ENCODE results near the gene SIGLEC15. TPM values are rescaled to one million over a fixed set of nuclear protein-coding genes. Genes with fewer than 3 reads are reported as not detected.

SIGLEC15 gene
- polyA plus RNA-seq, 3 donors = 6.5 to 9.9 (median 7.8) TPM

DNA sequence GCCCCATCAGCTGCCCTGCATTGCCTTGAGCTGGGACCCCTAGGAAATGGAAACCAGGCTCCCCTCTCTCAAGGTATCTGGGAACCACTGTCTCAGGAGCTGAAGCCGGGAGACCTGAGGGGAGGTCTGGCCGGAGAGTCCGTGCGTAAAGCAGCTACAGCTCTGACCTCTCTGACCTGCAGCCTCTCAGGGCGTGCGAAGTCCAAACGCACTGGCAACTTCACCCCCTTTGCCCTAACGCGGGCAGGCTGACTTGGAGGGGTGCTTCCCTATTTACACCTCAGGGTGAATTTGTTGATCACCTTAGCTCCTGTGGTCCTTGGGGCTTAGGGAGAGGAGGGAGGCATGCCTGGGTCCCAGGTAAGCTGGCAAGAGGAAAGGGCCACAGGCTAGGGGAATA is 17.5 kb downstream of the SIGLEC15 start:
- intact Hi-C loops (cut with micrococcal nuclease) = no loop called here

GRCh38 chr18:45844938-45845337 is 19.5 kb downstream of the SIGLEC15 start:
- Mint-ChIP-seq H3K27me3 (ENCODE audit: low read depth in 3 of 3) (peaks cover 3% of the 10 kb centered on the region in 3 donors), H3K4me3 (no peak overlapping the region), H3K4me1 (peaks cover 5% of the 10 kb centered on the region), H3K9me3 (no peaks in the 10 kb centered on the region), H3K36me3 (peaks cover 22% of the 10 kb centered on the region in 2 donors), H3K27ac (no peak overlapping the region)
- peaks cover 0 to 2% of the 10 kb centered on the region in 2 donors for H3K27me3 ChIP-seq (ENCODE audit: control insufficient read depth in 2 of 2, insufficient read depth in 2 of 2, low read length in 2 of 2)
- TF ChIP-seq, protein P1, sequence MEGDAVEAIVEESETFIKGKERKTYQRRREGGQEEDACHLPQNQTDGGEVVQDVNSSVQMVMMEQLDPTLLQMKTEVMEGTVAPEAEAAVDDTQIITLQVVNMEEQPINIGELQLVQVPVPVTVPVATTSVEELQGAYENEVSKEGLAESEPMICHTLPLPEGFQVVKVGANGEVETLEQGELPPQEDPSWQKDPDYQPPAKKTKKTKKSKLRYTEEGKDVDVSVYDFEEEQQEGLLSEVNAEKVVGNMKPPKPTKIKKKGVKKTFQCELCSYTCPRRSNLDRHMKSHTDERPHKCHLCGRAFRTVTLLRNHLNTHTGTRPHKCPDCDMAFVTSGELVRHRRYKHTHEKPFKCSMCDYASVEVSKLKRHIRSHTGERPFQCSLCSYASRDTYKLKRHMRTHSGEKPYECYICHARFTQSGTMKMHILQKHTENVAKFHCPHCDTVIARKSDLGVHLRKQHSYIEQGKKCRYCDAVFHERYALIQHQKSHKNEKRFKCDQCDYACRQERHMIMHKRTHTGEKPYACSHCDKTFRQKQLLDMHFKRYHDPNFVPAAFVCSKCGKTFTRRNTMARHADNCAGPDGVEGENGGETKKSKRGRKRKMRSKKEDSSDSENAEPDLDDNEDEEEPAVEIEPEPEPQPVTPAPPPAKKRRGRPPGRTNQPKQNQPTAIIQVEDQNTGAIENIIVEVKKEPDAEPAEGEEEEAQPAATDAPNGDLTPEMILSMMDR (IDR thresholded peaks at IDR 0.05) = no peak
- no peak overlapping the region for H2AFZ ChIP-seq (ENCODE audit: insufficient read depth, low read depth, low read length, poor library complexity, severe bottlenecking)
- H3K4me2 ChIP-seq (replicated peaks; ENCODE audit: extremely low read depth, low read length, poor library complexity, severe bottlenecking) = no peak overlapping the region
- DNase-seq = no peak
- no peaks in the 10 kb centered on the region for H4K20me1 ChIP-seq (ENCODE audit: insufficient read depth, low read length)
- peaks cover 5 to 16% of the 10 kb centered on the region in 2 donors for H3K36me3 ChIP-seq (replicated peaks in 1 of 2; ENCODE audit: control insufficient read depth in 1 of 2, insufficient read depth in 2 of 2, low read length in 2 of 2)
- intact Hi-C loops (cut with micrococcal nuclease) = no loop called here
- no peaks in the 10 kb centered on the region for H3K79me2 ChIP-seq (ENCODE audit: insufficient read depth, low read length)
- H3K9me3 ChIP-seq (replicated peaks in 1 of 2; ENCODE audit: control insufficient read depth in 1 of 2, insufficient read depth in 1 of 2, low read length in 2 of 2) = no peaks in the 10 kb centered on the region
- H3K27ac ChIP-seq (ENCODE audit: low read depth in 1 of 2, low read length in 2 of 2) = no peak overlapping the region
- H3K4me3 ChIP-seq (replicated peaks in 1 of 3; ENCODE audit: low read depth in 2 of 3, low read length in 3 of 3) = no peak overlapping the region
- WGBS (ENCODE audit: insufficient coverage) = 97% methylated on average over 6 of the region's 7 CpGs
- H3K4me1 ChIP-seq (ENCODE audit: control insufficient read depth in 1 of 2, insufficient read depth in 2 of 2, low read length in 2 of 2) = peaks cover 0 to 6% of the 10 kb centered on the region in 2 donors
- H3K9ac ChIP-seq (ENCODE audit: insufficient read depth, low read length, poor library complexity, severe bottlenecking) = no peak overlapping the region

More for the DNA sequence above, 17.5 kb downstream of the SIGLEC15 start:
- Histone ChIP-seq H3K9ac (ENCODE audit: insufficient read depth, low read length, poor library complexity, severe bottlenecking) (no peak overlapping the region), H3K27me3 (ENCODE audit: control insufficient read depth in 2 of 2, insufficient read depth in 2 of 2, low read length in 2 of 2) (peaks cover 11 to 19% of the 10 kb centered on the region in 2 donors), H3K27ac (ENCODE audit: low read depth in 1 of 2, low read length in 2 of 2) (no peak overlapping the region), H3K4me2 (replicated peaks; ENCODE audit: extremely low read depth, low read length, poor library complexity, severe bottlenecking) (no peak overlapping the region), H3K36me3 (replicated peaks in 1 of 2; ENCODE audit: control insufficient read depth in 1 of 2, insufficient read depth in 2 of 2, low read length in 2 of 2) (no peaks in the 10 kb centered on the region), H2AFZ (ENCODE audit: insufficient read depth, low read depth, low read length, poor library complexity, severe bottlenecking) (no peak overlapping the region), H4K20me1 (ENCODE audit: insufficient read depth, low read length) (no peaks in the 10 kb centered on the region), H3K79me2 (ENCODE audit: insufficient read depth, low read length) (no peaks in the 10 kb centered on the region), H3K4me3 (replicated peaks in 1 of 3; ENCODE audit: low read depth in 2 of 3, low read length in 3 of 3) (no peak overlapping the region), H3K4me1 (ENCODE audit: control insufficient read depth in 1 of 2, insufficient read depth in 2 of 2, low read length in 2 of 2) (peaks cover 6 to 21% of the 10 kb centered on the region in 2 donors), H3K9me3 (replicated peaks in 1 of 2; ENCODE audit: control insufficient read depth in 1 of 2, insufficient read depth in 1 of 2, low read length in 2 of 2) (no peaks in the 10 kb centered on the region)
- Mint-ChIP-seq H3K27ac (peak overlapping the region in 1 of 7 donors; percentile 13), H3K27me3 (ENCODE audit: low read depth in 3 of 3) (peaks cover 14 to 22% (median 21%) of the 10 kb centered on the region in 3 donors), H3K9me3 (peaks cover 0 to 2% (median 0%) of the 10 kb centered on the region in 7 donors), H3K36me3 (peaks cover 9 to 10% of the 10 kb centered on the region in 2 donors), H3K4me1 (peaks cover 16% of the 10 kb centered on the region), H3K4me3 (no peak overlapping the region)
- TF ChIP-seq, protein P1 (IDR thresholded peaks at IDR 0.05) = no peak
- no peak for DNase-seq
- 100% methylated on average over 8 of the region's 9 CpGs for WGBS (ENCODE audit: insufficient coverage)
